Left colon (tissue), 2 donors: ENCODE results near the gene AGTR1. TPM values are rescaled to one million over a fixed set of nuclear protein-coding genes. Genes with fewer than 3 reads are reported as not detected.

Source experiments
- ATAC-seq: fragments of 200-7000 bp; cut with Tn5 transposase; one replicate; pipeline ENCODE4 v1.9.1; 2020; ENCODE audit warnings: mild to moderate bottlenecking, moderate library complexity
- DNase-seq, 2 donors: peaks; one replicate each; pipeline ENCODE4 v3.0.0-alpha.2; 2020
- intact Hi-C, 2 donors: fragments of 100-400 bp; cut with DNase I in 1 of 2; cut with micrococcal nuclease in 1 of 2; formaldehyde crosslinking; loops; one replicate each; pipeline versions ENCODE4 v1.11.2 to v1.14.0; 2022; cut with DNase I, micrococcal nuclease
- total RNA-seq, 2 donors: library from RNA; stranded (reverse); fragmentation: NEBNext Ultra II Directional; extraction: Animal tissue kit (Norgen Biotek cat#: 25700); gene quantifications; one replicate each; pipeline ENCODE4 v1.2.1, GENCODE V29; 2021
- donor health status: DM: no; HTN: no; CAD: no.
- donor health status: DM: yes; HTN: yes; CAD: no.

Gene AGTR1
- total RNA-seq, 2 donors from 2014 or later, result 0.85 to 5.4 TPM

- intact Hi-C loops, result no loop called here
- ATAC-seq, result no peak
Observed at GRCh38 chr3:148716657-148717056, 19.0 kb downstream of the AGTR1 start.

GRCh38 chr3:148717885-148718561 lies 20.3 kb downstream of the AGTR1 start:
- ATAC-seq (no peak), DNase-seq (no peak)
- intact Hi-C loops, result no loop called here

More at GRCh38 chr3:148716657-148717056, 19.0 kb downstream of the AGTR1 start:
- no peak for DNase-seq

GRCh38 chr3:148718982-148719862 lies 21.5 kb downstream of the AGTR1 start:
- intact Hi-C loops, result no loop called here
- DNase-seq, result no peak
- ATAC-seq, result no peak

- intact Hi-C loops, result loop anchor here in 1 of 2 donors (10.0 kb wide), 1 partner anchor 224 kb away; no protein-coding TSS in a partner anchor
- no peak for ATAC-seq
- no peak for DNase-seq
Observed at GRCh38 chr3:148720873-148721272, 23.2 kb downstream of the AGTR1 start.

DNA sequence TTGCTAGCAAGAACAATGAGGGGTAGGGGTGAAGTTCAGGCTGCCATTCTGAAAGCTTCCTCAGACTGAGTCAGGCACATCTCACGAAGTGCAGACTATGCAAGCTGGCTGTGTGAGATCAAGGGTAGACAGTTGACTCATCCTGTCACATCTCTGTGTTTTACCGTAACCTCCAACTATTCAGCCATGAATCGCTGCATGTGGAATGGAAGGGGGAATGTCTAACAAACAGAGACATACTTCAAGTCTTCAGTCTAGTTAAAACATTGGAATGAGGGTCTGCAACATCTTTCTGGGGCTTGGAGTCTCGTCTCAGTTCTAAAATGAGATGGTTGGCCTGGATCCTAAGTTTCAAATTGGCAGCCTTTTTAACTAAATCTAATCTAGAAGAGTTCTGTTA lies 25.9 kb downstream of the AGTR1 start:
- ATAC-seq (no peak), DNase-seq (no peak)
- intact Hi-C loops, result loop anchor here in 1 of 2 donors (10.0 kb wide), 1 partner anchor 221 kb away; no protein-coding TSS in a partner anchor

- intact Hi-C loops, result loop anchor here in 1 of 2 donors (10.0 kb wide), 1 partner anchor 218 kb away; no protein-coding TSS in a partner anchor
- DNase-seq (peak in 1 of 2 donors; percentile 26), ATAC-seq (peak; percentile 76)
Observed at GRCh38 chr3:148727231-148727630, 29.5 kb downstream of the AGTR1 start.

DNA sequence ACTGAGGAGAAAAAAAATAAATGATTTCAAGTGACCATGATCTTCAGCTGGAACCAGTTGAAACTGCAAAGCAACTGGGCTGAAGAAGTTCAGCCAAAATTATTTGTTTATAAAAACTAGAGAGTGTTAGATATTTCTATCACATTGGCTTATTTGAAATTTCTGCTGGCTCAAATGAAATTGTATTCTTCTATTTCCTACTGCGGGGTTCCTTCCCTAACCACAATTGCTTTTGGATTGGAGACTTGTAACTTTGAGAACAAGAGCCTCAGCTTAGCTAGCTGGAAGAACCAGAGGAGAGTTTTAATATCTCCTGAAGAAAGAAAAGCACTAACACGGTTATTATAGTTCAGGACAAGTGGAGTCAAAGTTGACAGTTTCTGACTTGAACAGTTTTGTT lies 31.1 kb downstream of the AGTR1 start:
- DNase-seq (no peak), ATAC-seq (no peak)
- intact Hi-C loops, result loop anchor here in 1 of 2 donors (10.0 kb wide), 1 partner anchor 216 kb away; no protein-coding TSS in a partner anchor

DNA sequence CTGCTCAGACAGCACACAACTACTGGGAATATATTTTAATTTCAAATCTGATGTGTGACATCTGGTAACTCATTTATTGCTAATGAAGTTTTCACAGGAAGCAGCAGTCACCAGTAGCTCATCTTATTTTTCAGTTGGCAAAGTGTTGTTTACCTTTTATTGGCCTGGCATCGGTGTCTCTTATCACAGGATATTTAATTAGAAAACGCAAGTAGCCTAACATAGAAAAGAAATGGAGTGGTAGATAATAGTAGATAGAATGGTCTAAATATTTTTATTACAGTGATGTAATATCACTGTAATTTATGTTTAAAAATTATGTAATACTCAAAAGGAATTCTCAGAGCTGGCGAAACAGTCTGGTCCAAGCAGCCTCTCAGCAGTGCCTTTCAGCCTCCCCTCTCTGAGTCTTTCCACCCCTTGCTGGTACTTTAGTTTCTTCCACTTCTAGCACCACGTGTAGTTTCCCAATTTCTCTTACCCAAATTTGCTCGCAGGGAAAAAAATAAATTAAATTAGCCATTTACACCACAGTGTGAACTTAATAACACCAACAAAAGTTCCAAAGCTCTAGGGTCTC lies 31.9 kb downstream of the AGTR1 start:
- intact Hi-C loops, result loop anchor here in 1 of 2 donors (10.0 kb wide), 1 partner anchor 215 kb away; no protein-coding TSS in a partner anchor
- ATAC-seq (no peak), DNase-seq (no peak)

DNA sequence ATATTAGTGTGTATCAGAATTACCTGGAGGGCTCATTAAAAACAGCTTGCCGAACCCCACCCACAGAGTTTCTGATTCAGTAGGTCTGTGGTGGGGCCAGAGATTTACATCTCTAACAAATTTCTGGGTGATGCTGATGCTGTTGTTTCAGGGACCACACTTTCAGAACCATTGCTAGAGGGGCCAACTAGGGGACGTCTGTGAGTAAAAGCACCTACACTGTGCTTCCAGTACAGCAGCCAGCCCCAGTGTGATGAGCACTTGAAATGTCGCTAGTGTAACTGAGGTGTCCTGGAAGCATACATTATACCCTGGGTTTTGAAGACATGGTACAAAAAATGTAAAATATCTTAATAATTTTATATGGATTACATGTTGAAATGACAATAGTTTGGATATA lies 33.0 kb downstream of the AGTR1 start:
- intact Hi-C loops, result no loop called here
- ATAC-seq (no peak), DNase-seq (no peak)

- intact Hi-C loops, result no loop called here
- ATAC-seq (no peak), DNase-seq (no peak)
Observed at GRCh38 chr3:148735597-148735996, 37.9 kb downstream of the AGTR1 start.

- DNase-seq (no peak), ATAC-seq (no peak)
- intact Hi-C loops, result no loop called here
Observed at GRCh38 chr3:148736086-148736485, 38.4 kb downstream of the AGTR1 start.

- intact Hi-C loops, result no loop called here
- ATAC-seq, result no peak
- no peak for DNase-seq
Observed at GRCh38 chr3:148737104-148737530, 39.4 kb downstream of the AGTR1 start.

GRCh38 chr3:148739720-148740119 lies 42.0 kb downstream of the AGTR1 start:
- ATAC-seq (no peak), DNase-seq (no peak)
- intact Hi-C loops, result no loop called here

- ATAC-seq (no peak), DNase-seq (no peak)
- intact Hi-C loops, result no loop called here
Observed at GRCh38 chr3:148740291-148740690, 42.6 kb downstream of the AGTR1 start.

DNA sequence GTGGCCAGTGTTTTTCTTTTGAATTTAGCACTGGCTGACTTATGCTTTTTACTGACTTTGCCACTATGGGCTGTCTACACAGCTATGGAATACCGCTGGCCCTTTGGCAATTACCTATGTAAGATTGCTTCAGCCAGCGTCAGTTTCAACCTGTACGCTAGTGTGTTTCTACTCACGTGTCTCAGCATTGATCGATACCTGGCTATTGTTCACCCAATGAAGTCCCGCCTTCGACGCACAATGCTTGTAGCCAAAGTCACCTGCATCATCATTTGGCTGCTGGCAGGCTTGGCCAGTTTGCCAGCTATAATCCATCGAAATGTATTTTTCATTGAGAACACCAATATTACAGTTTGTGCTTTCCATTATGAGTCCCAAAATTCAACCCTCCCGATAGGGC lies 43.5 kb downstream of the AGTR1 start:
- no peak for ATAC-seq
- no peak for DNase-seq
- intact Hi-C loops, result no loop called here

- DNase-seq (no peak), ATAC-seq (no peak)
- intact Hi-C loops, result no loop called here
Observed at GRCh38 chr3:148742118-148742517, 44.4 kb downstream of the AGTR1 start.

- intact Hi-C loops, result no loop called here
- ATAC-seq, result no peak
- no peak for DNase-seq
Observed at GRCh38 chr3:148746053-148746452, 48.4 kb downstream of the AGTR1 start.

DNA sequence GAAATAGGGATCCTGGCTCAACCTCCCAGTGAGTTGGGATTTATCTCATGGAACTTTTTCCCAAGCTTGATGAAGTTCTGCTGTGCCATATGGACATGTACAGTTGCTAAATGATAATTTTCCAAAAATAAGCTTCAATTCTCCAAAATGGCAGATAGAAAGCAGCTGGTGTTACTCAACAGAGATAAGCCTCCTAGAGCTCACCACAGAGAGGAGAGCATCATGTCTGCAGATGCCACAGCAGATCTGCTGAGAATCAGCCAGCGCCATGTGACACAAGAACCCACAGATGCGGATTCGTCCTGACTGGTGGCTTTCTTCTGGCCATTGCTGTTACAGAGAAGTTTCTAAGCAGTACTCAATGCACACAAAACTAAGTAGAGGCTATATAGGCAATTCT lies 50.6 kb downstream of the AGTR1 start:
- DNase-seq, result no peak
- intact Hi-C loops, result no loop called here

GRCh38 chr3:148750296-148750695 lies 52.6 kb downstream of the AGTR1 start:
- intact Hi-C loops, result no loop called here
- DNase-seq (no peak), ATAC-seq (no peak)

More for the DNA sequence above, 50.6 kb downstream of the AGTR1 start:
- no peak for ATAC-seq
